ENCODE data around the gene DYDC1. TPM values are rescaled to one million over a fixed set of nuclear protein-coding genes. Genes with fewer than 3 reads are reported as not detected.

Gene DYDC1
- total and polyA plus RNA-seq, 2 experiments from 2014 or later: not detected

DNA sequence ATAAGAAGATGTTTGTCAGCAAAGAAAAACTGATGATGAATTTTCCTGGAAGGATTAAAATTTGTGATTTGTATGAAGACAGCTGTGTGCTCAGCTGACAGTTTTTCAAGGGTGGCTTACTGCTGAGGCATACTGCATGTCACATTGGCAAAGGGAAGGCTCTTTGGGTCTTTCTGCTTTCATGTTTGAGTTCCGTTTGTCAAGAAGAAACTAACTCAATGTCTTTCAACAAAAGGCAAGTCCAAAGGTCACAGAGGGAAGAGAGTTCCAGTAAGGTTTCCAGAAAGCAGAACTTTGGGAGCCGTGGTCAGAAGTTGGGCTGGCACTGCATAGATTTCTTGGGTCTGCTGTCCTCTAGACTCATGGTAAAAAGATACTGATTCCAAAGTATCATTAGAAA is 16.9 kb upstream of the DYDC1 start:
- Mint-ChIP-seq H3K4me1 (peaks cover 3% of the 10 kb centered on the region; the same call in 2 of the 3 replicates), H3K4me3 (no peak overlapping the region), H3K27ac (no peak overlapping the region), H3K36me3 (ENCODE audit: low read depth) (peaks cover 6% of the 10 kb centered on the region; the same call in 2 of the 3 replicates), H3K9me3 (peaks cover 6% of the 10 kb centered on the region; the same call in 2 of the 3 replicates), H3K27me3 (ENCODE audit: insufficient read depth, low read depth, poor library complexity) (no peaks in the 10 kb centered on the region)
- Histone ChIP-seq H3K9me2 (ENCODE audit: insufficient read depth) (no peaks in the 10 kb centered on the region), H3F3A (replicated peaks; ENCODE audit: low read depth) (no peaks in the 10 kb centered on the region), H3K4me3 (no peak overlapping the region), H3K36me3 (ENCODE audit: insufficient read depth) (no peaks in the 10 kb centered on the region), H2AFZ (no peak overlapping the region), H3K27me3 (ENCODE audit: insufficient read depth) (no peaks in the 10 kb centered on the region), H3K79me2 (replicated peaks; ENCODE audit: insufficient read depth) (no peaks in the 10 kb centered on the region), H4K20me1 (replicated peaks; ENCODE audit: insufficient read depth) (no peaks in the 10 kb centered on the region), H3K4me2 (no peak overlapping the region), H3K4me1 (ENCODE audit: insufficient read depth) (no peaks in the 10 kb centered on the region), H3K27ac (ENCODE audit: low read depth) (no peak overlapping the region)
- no peak for DNase-seq (ENCODE audit: low spot score)
- no peak for ATAC-seq
- no peak for TF ChIP-seq EZH2phosphoT487 (IDR thresholded peaks at IDR 0.05; ENCODE audit: unreplicated experiment)
- TF ChIP-seq NANOG (IDR thresholded peaks at IDR 0.05; ENCODE audit: borderline replicate concordance): no peak
- TF ChIP-seq, protein P1, sequence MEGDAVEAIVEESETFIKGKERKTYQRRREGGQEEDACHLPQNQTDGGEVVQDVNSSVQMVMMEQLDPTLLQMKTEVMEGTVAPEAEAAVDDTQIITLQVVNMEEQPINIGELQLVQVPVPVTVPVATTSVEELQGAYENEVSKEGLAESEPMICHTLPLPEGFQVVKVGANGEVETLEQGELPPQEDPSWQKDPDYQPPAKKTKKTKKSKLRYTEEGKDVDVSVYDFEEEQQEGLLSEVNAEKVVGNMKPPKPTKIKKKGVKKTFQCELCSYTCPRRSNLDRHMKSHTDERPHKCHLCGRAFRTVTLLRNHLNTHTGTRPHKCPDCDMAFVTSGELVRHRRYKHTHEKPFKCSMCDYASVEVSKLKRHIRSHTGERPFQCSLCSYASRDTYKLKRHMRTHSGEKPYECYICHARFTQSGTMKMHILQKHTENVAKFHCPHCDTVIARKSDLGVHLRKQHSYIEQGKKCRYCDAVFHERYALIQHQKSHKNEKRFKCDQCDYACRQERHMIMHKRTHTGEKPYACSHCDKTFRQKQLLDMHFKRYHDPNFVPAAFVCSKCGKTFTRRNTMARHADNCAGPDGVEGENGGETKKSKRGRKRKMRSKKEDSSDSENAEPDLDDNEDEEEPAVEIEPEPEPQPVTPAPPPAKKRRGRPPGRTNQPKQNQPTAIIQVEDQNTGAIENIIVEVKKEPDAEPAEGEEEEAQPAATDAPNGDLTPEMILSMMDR (conservative IDR thresholded peaks at IDR 0.05; ENCODE audit: low read depth in 2 of 2): no peak
- TF ChIP-seq JUNB (IDR thresholded peaks at IDR 0.05; ENCODE audit: unreplicated experiment): no peak
- TF ChIP-seq REST (IDR thresholded peaks at IDR 0.05; ENCODE audit: unreplicated experiment): no peak
- TF ChIP-seq ETS1 (IDR thresholded peaks at IDR 0.05): no peak
- no peak for TF ChIP-seq ZNF331 (CRISPR knock-in tag; IDR thresholded peaks at IDR 0.05; ENCODE audit: low read depth)
- no peak for TF ChIP-seq POLR2AphosphoS5 (IDR thresholded peaks at IDR 0.05; ENCODE audit: low read depth)
- no peak for TF ChIP-seq EZH2 (IDR thresholded peaks at IDR 0.05; ENCODE audit: low read depth, unreplicated experiment)
- no peak for TF ChIP-seq CREB1 (CRISPR knock-in tag; IDR thresholded peaks at IDR 0.05; ENCODE audit: low read depth)
- TF ChIP-seq STAT1 (IDR thresholded peaks at IDR 0.05; ENCODE audit: unreplicated experiment): no peak
- TF ChIP-seq ZNF114 (CRISPR knock-in tag; IDR thresholded peaks at IDR 0.05): no peak
- TF ChIP-seq, protein P2, sequence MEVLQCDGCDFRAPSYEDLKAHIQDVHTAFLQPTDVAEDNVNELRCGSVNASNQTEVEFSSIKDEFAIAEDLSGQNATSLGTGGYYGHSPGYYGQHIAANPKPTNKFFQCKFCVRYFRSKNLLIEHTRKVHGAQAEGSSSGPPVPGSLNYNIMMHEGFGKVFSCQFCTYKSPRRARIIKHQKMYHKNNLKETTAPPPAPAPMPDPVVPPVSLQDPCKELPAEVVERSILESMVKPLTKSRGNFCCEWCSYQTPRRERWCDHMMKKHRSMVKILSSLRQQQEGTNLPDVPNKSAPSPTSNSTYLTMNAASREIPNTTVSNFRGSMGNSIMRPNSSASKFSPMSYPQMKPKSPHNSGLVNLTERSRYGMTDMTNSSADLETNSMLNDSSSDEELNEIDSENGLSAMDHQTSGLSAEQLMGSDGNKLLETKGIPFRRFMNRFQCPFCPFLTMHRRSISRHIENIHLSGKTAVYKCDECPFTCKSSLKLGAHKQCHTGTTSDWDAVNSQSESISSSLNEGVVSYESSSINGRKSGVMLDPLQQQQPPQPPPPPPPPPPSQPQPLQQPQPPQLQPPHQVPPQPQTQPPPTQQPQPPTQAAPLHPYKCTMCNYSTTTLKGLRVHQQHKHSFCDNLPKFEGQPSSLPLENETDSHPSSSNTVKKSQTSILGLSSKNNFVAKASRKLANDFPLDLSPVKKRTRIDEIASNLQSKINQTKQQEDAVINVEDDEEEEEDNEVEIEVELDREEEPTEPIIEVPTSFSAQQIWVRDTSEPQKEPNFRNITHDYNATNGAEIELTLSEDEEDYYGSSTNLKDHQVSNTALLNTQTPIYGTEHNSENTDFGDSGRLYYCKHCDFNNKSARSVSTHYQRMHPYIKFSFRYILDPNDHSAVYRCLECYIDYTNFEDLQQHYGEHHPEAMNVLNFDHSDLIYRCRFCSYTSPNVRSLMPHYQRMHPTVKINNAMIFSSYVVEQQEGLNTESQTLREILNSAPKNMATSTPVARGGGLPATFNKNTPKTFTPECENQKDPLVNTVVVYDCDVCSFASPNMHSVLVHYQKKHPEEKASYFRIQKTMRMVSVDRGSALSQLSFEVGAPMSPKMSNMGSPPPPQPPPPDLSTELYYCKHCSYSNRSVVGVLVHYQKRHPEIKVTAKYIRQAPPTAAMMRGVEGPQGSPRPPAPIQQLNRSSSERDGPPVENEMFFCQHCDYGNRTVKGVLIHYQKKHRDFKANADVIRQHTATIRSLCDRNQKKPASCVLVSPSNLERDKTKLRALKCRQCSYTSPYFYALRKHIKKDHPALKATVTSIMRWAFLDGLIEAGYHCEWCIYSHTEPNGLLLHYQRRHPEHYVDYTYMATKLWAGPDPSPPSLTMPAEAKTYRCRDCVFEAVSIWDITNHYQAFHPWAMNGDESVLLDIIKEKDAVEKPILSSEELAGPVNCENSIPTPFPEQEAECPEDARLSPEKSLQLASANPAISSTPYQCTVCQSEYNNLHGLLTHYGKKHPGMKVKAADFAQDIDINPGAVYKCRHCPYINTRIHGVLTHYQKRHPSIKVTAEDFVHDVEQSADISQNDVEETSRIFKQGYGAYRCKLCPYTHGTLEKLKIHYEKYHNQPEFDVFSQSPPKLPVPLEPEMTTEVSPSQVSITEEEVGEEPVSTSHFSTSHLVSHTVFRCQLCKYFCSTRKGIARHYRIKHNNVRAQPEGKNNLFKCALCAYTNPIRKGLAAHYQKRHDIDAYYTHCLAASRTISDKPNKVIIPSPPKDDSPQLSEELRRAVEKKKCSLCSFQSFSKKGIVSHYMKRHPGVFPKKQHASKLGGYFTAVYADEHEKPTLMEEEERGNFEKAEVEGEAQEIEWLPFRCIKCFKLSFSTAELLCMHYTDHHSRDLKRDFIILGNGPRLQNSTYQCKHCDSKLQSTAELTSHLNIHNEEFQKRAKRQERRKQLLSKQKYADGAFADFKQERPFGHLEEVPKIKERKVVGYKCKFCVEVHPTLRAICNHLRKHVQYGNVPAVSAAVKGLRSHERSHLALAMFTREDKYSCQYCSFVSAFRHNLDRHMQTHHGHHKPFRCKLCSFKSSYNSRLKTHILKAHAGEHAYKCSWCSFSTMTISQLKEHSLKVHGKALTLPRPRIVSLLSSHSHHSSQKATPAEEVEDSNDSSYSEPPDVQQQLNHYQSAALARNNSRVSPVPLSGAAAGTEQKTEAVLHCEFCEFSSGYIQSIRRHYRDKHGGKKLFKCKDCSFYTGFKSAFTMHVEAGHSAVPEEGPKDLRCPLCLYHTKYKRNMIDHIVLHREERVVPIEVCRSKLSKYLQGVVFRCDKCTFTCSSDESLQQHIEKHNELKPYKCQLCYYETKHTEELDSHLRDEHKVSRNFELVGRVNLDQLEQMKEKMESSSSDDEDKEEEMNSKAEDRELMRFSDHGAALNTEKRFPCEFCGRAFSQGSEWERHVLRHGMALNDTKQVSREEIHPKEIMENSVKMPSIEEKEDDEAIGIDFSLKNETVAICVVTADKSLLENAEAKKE (CRISPR knock-in tag; IDR thresholded peaks at IDR 0.05): no peak

All from GM23338 (cell line).